HepG2 (cell line): ENCODE measurements around the gene BCL6B. TPM values are rescaled to one million over a fixed set of nuclear protein-coding genes. Genes with fewer than 3 reads are reported as not detected.

Experiments used
- AHDC1 ChIP-seq: sonication (generic); formaldehyde crosslinking; IDR thresholded peaks from 2 replicates; pipeline ENCODE4 v1.5.1; 2020; ENCODE audit warnings: mild to moderate bottlenecking, missing genetic modification reagents, borderline replicate concordance
- CERS6 ChIP-seq: sonication (generic); formaldehyde crosslinking; IDR thresholded peaks from 2 replicates; pipeline ENCODE4 v1.5.0; 2020; ENCODE audit warnings: missing genetic modification reagents
- E2F2 ChIP-seq: sonication (generic); formaldehyde crosslinking; IDR thresholded peaks from 2 replicates; pipeline ENCODE4 v1.4.0; 2020; ENCODE audit warnings: missing genetic modification reagents, borderline replicate concordance
- FOXA1 ChIP-seq, 2 experiments: fragments of 450-650 bp in 1 of 2; sonication (generic) in 1 of 2; formaldehyde crosslinking in 1 of 2; IDR thresholded peaks; 2 replicates each; pipeline versions ENCODE4 v1.4.0 to v1.6.1; 2016 to 2020; ENCODE audit warnings: missing genetic modification reagents in 1 of 2
- GATAD2A ChIP-seq: IDR thresholded peaks from 2 replicates; pipeline ENCODE4 v1.6.1; 2016
- GPBP1L1 ChIP-seq: sonication (generic); formaldehyde crosslinking; IDR thresholded peaks from 2 replicates; pipeline ENCODE4 v1.5.0; 2020; ENCODE audit warnings: mild to moderate bottlenecking, missing genetic modification reagents
- HOXA3 ChIP-seq: sonication (generic); formaldehyde crosslinking; IDR thresholded peaks from 2 replicates; pipeline ENCODE4 v1.5.0; 2020; ENCODE audit warnings: missing genetic modification reagents
- MAZ ChIP-seq, 2 experiments: sonication (generic) in 1 of 2; formaldehyde crosslinking in 1 of 2; IDR thresholded peaks; 2 replicates each; pipeline versions ENCODE4 v1.5.0 to v1.6.1; 2012 to 2020; ENCODE audit warnings: low read depth in 2 of 2, mild to moderate bottlenecking in 2 of 2, borderline replicate concordance in 1 of 2, improper control_type of control experiment in 1 of 2, low read length in 1 of 2, missing genetic modification reagents in 1 of 2, moderate library complexity in 1 of 2
- PRMT3 ChIP-seq: sonication (generic); formaldehyde crosslinking; IDR thresholded peaks from 2 replicates; pipeline ENCODE4 v1.8.1; 2022; ENCODE audit warnings: low read depth, mild to moderate bottlenecking, moderate library complexity, missing genetic modification reagents, borderline replicate concordance
- SETDB1 ChIP-seq: sonication (generic); formaldehyde crosslinking; IDR thresholded peaks from 2 replicates; pipeline ENCODE4 v1.5.1; 2020; ENCODE audit warnings: missing genetic modification reagents, mild to moderate bottlenecking, borderline replicate concordance
- SOX13 ChIP-seq, 3 experiments: fragments of 450-650 bp in 1 of 3; sonication (generic) in 1 of 3; formaldehyde crosslinking in 1 of 3; IDR thresholded peaks in 2 of 3; conservative IDR thresholded peaks in 1 of 3; 2 replicates each; pipeline versions ENCODE4 v1.5.0 to v1.6.1; 2016 to 2020; ENCODE audit warnings: antibody characterized with exemption in 1 of 3, mild to moderate bottlenecking in 1 of 3, missing compliant biosample characterization in 1 of 3, missing genetic modification reagents in 1 of 3, moderate library complexity in 1 of 3
- SPEN ChIP-seq: sonication (generic); formaldehyde crosslinking; IDR thresholded peaks from 2 replicates; pipeline ENCODE4 v1.5.1; 2020; ENCODE audit warnings: low read depth, mild to moderate bottlenecking, missing genetic modification reagents
- TIGD3 ChIP-seq: sonication (generic); formaldehyde crosslinking; IDR thresholded peaks from 2 replicates; pipeline ENCODE4 v1.5.1; 2020; ENCODE audit warnings: mild to moderate bottlenecking, missing genetic modification reagents, borderline replicate concordance
- ZFP41 ChIP-seq: sonication (generic); formaldehyde crosslinking; IDR thresholded peaks from 2 replicates; pipeline ENCODE4 v1.4.0; 2020; ENCODE audit warnings: mild to moderate bottlenecking, missing genetic modification reagents, borderline replicate concordance
- ZNF138 ChIP-seq: sonication (generic); formaldehyde crosslinking; IDR thresholded peaks from 2 replicates; pipeline ENCODE4 v1.5.0; 2020; ENCODE audit warnings: mild to moderate bottlenecking, low read depth, missing genetic modification reagents
- ZNF224 ChIP-seq: sonication (generic); formaldehyde crosslinking; IDR thresholded peaks from 2 replicates; pipeline ENCODE4 v1.5.0; 2020; ENCODE audit warnings: mild to moderate bottlenecking, missing genetic modification reagents
- ZNF556 ChIP-seq: sonication (generic); formaldehyde crosslinking; IDR thresholded peaks from 2 replicates; pipeline ENCODE4 v1.4.0; 2020; ENCODE audit warnings: mild to moderate bottlenecking, missing genetic modification reagents, borderline replicate concordance
- polyA plus RNA-seq, 8 experiments: library from polyadenylated mRNA; depleted of rRNA in 3 of 8; stranded (reverse) in 7 of 8; unstranded in 1 of 8; fragments of >200 nt; fragmentation: Illumina TruSeq in 4 of 8; extraction: Trizol in 4 of 8; gene quantifications; 2 replicates each; pipeline versions ENCODE4 v1.2.1 to v1.2.3, GENCODE V29; 2011 to 2016; ENCODE audit warnings: low read depth in 4 of 8, missing spikeins in 1 of 8, mixed read lengths in 1 of 8; ENCODE audit not compliant: insufficient read depth in 1 of 8
- total RNA-seq, 5 experiments: library from RNA; depleted of rRNA; stranded (reverse); fragments of >200 nt; fragmentation: Illumina TruSeq; extraction: Trizol; gene quantifications; 2 replicates each; pipeline ENCODE4 v1.2.3, GENCODE V29; 2016; ENCODE audit warnings: low read depth in 1 of 5

The BCL6B gene
- total and polyA plus RNA-seq, 2 of the 13 experiments (the other 11 are each of a cell fraction or from before 2014, with no cell fraction given) = not detected

GRCh38 chr17:7034955-7035590, 12.2 kb downstream of the BCL6B start (continued):
- TF ChIP-seq AHDC1 (no peak), ZNF138 (CRISPR knock-in tag) (no peak), TIGD3 (CRISPR knock-in tag) (peak; percentile 44; the same call in 1 of the 2 replicates), SETDB1 (no peak), HOXA3 (CRISPR knock-in tag) (no peak), ZNF556 (CRISPR knock-in tag) (no peak), GPBP1L1 (CRISPR knock-in tag) (no peak), ZNF224 (CRISPR knock-in tag) (no peak), E2F2 (CRISPR knock-in tag) (no peak), ZFP41 (CRISPR knock-in tag) (no peak), SOX13 (IDR thresholded peaks at IDR 0.05) (no peak), SOX13 (CRISPR knock-in tag; conservative IDR thresholded peaks at IDR 0.05 in 1 of 2, IDR thresholded peaks at IDR 0.05 in 1 of 2) (no peak), MAZ (IDR thresholded peaks at IDR 0.05; ENCODE audit: borderline replicate concordance, low read depth, low read length) (no peak), MAZ (CRISPR knock-in tag; IDR thresholded peaks at IDR 0.05; ENCODE audit: low read depth) (no peak; the same call in 1 of the 2 replicates), PRMT3 (CRISPR knock-in tag) (no peak), SPEN (no peak), CERS6 (CRISPR knock-in tag) (no peak), FOXA1 (IDR thresholded peaks at IDR 0.05) (no peak), FOXA1 (CRISPR knock-in tag; IDR thresholded peaks at IDR 0.05) (no peak), GATAD2A (CRISPR knock-in tag) (no peak)
